IPS DF 6.9 (cell line): ENCODE measurements around the gene LRP1B.
"Not testable (repeated sequence)": the region's sequence is repeated elsewhere in the genome, so short reads cannot be mapped to it uniquely, and the experiment has no call there.

Experiments used
- DNase-seq: peaks from one replicate; pipeline ENCODE4 v3.0.0-alpha.2; 2013; ENCODE audit warnings: low read depth, low spot score
- H3K27ac ChIP-seq: one replicate; pipeline ENCODE4 v1.5.1; 2013; ENCODE audit warnings: low read length, control low read depth
- H3K27me3 ChIP-seq: 2 replicates; pipeline ENCODE4 v1.6.1; 2013; ENCODE audit warnings: mild to moderate bottlenecking, low read length; ENCODE audit not compliant: control insufficient read depth, insufficient read depth
- H3K36me3 ChIP-seq: 2 replicates; pipeline ENCODE4 v1.6.1; 2013; ENCODE audit warnings: low read length; ENCODE audit not compliant: control insufficient read depth, insufficient read depth
- H3K4me1 ChIP-seq: 2 replicates; pipeline ENCODE4 v1.6.1; 2013; ENCODE audit warnings: low read length; ENCODE audit not compliant: control insufficient read depth, insufficient read depth
- H3K4me3 ChIP-seq: 2 replicates; pipeline ENCODE4 v1.5.1; 2013; ENCODE audit warnings: mild to moderate bottlenecking, low read length
- H3K9me3 ChIP-seq: 2 replicates; pipeline ENCODE4 v1.6.1; 2013; ENCODE audit warnings: low read length, inconsistent platforms; ENCODE audit not compliant: control insufficient read depth, insufficient read depth
- WGBS: extraction: QIAGEN DNeasy Blood & Tissue Kit; methylation state at CpG from one replicate; pipeline ENCODE4 v1.1.7; 2013; ENCODE audit warnings: mixed read lengths, missing lambda C conversion rate; ENCODE audit not compliant: insufficient read length, insufficient coverage; 5-methylcytosine and 5-hydroxymethylcytosine counted together

The LRP1B gene

GRCh38 chr2:141226560-141226959 is 904.3 kb downstream of the LRP1B start:
- Histone ChIP-seq H3K4me1 (no peaks in the 10 kb centered on the region), H3K27ac (no peak overlapping the region), H3K4me3 (no peak overlapping the region), H3K27me3 (no peaks in the 10 kb centered on the region), H3K36me3 (no peaks in the 10 kb centered on the region), H3K9me3 (no peaks in the 10 kb centered on the region)
- whole genome bisulfite sequencing: no CpG with 5 or more reads among the region's 1 CpG
- DNase-seq: no peak

- DNase-seq: no peak
- Histone ChIP-seq H3K4me3 (no peak overlapping the region), H3K4me1 (no peaks in the 10 kb centered on the region), H3K27me3 (no peaks in the 10 kb centered on the region), H3K9me3 (no peaks in the 10 kb centered on the region), H3K27ac (no peak overlapping the region), H3K36me3 (no peaks in the 10 kb centered on the region)
- WGBS: no CpG with 5 or more reads among the region's 2 CpGs
These were observed 923.8 kb downstream of the LRP1B start for GRCh38 chr2:141207036-141207385.

- no peaks in the 10 kb centered on the region for H3K4me1 ChIP-seq
- H3K27ac ChIP-seq: no peak overlapping the region
- no peaks in the 10 kb centered on the region for H3K9me3 ChIP-seq
- H3K4me3 ChIP-seq: no peak overlapping the region
- H3K27me3 ChIP-seq: no peaks in the 10 kb centered on the region
- H3K36me3 ChIP-seq: no peaks in the 10 kb centered on the region
- WGBS: no CpG with 5 or more reads among the region's 6 CpGs
- DNase-seq: no peak
These were observed 929.7 kb downstream of the LRP1B start for GRCh38 chr2:141201016-141201565.

- no CpG with 5 or more reads among the region's 1 CpG for WGBS
- H3K9me3 ChIP-seq: no peaks in the 10 kb centered on the region
- H3K27me3 ChIP-seq: no peaks in the 10 kb centered on the region
- no peak for DNase-seq
- H3K4me1 ChIP-seq: no peaks in the 10 kb centered on the region
- H3K27ac ChIP-seq: no peak overlapping the region
- no peak overlapping the region for H3K4me3 ChIP-seq
- H3K36me3 ChIP-seq: no peaks in the 10 kb centered on the region
These were observed 930.6 kb downstream of the LRP1B start for GRCh38 chr2:141200191-141200590.

- no peak overlapping the region for H3K27ac ChIP-seq
- H3K36me3 ChIP-seq: no peaks in the 10 kb centered on the region
- no peak overlapping the region for H3K4me3 ChIP-seq
- H3K27me3 ChIP-seq: no peaks in the 10 kb centered on the region
- H3K4me1 ChIP-seq: no peaks in the 10 kb centered on the region
- H3K9me3 ChIP-seq: no peaks in the 10 kb centered on the region
- no peak for DNase-seq
These were observed 931.1 kb downstream of the LRP1B start for GRCh38 chr2:141199711-141200110.

GRCh38 chr2:141195087-141195486 is 935.7 kb downstream of the LRP1B start:
- Histone ChIP-seq H3K4me1 (no peaks in the 10 kb centered on the region), H3K27ac (no peak overlapping the region), H3K4me3 (no peak overlapping the region), H3K9me3 (no peaks in the 10 kb centered on the region), H3K36me3 (no peaks in the 10 kb centered on the region), H3K27me3 (no peaks in the 10 kb centered on the region)
- DNase-seq: no peak
- no CpG with 5 or more reads among the region's 1 CpG for WGBS

GRCh38 chr2:141187075-141187439 is 943.8 kb downstream of the LRP1B start:
- DNase-seq: no peak
- H3K4me1 ChIP-seq: no peaks in the 10 kb centered on the region
- no peak overlapping the region for H3K27ac ChIP-seq
- no peaks in the 10 kb centered on the region for H3K36me3 ChIP-seq
- WGBS: no CpG with 5 or more reads among the region's 4 CpGs
- H3K27me3 ChIP-seq: no peaks in the 10 kb centered on the region
- no peaks in the 10 kb centered on the region for H3K9me3 ChIP-seq
- no peak overlapping the region for H3K4me3 ChIP-seq

GRCh38 chr2:141186413-141187074 is 944.3 kb downstream of the LRP1B start:
- Histone ChIP-seq H3K4me1 (no peaks in the 10 kb centered on the region), H3K27ac (no peak overlapping the region), H3K9me3 (no peaks in the 10 kb centered on the region), H3K4me3 (no peak overlapping the region), H3K36me3 (no peaks in the 10 kb centered on the region), H3K27me3 (no peaks in the 10 kb centered on the region)
- WGBS: no CpG with 5 or more reads among the region's 1 CpG
- no peak for DNase-seq

- no peaks in the 10 kb centered on the region for H3K27me3 ChIP-seq
- H3K36me3 ChIP-seq: no peaks in the 10 kb centered on the region
- H3K9me3 ChIP-seq: no peaks in the 10 kb centered on the region
- H3K4me3 ChIP-seq: no peak overlapping the region
- H3K4me1 ChIP-seq: no peaks in the 10 kb centered on the region
- H3K27ac ChIP-seq: no peak overlapping the region
- WGBS: no CpG with 5 or more reads among the region's 1 CpG
- no peak for DNase-seq
These were observed 948.6 kb downstream of the LRP1B start for GRCh38 chr2:141182246-141182645.

GRCh38 chr2:141169117-141169516 is 961.7 kb downstream of the LRP1B start:
- not testable (repeated sequence) for H3K27me3 ChIP-seq, H3K27ac ChIP-seq, DNase-seq, H3K36me3 ChIP-seq, H3K9me3 ChIP-seq, H3K4me1 ChIP-seq, H3K4me3 ChIP-seq
- WGBS: no CpG with 5 or more reads among the region's 2 CpGs

GRCh38 chr2:141162314-141162713 is 968.5 kb downstream of the LRP1B start:
- Histone ChIP-seq H3K27ac (no peak overlapping the region), H3K9me3 (no peaks in the 10 kb centered on the region), H3K4me3 (no peak overlapping the region), H3K27me3 (no peaks in the 10 kb centered on the region), H3K36me3 (no peaks in the 10 kb centered on the region), H3K4me1 (no peaks in the 10 kb centered on the region)
- DNase-seq: no peak
- no CpG with 5 or more reads among the region's 3 CpGs for WGBS
